Transverse colon (tissue), 4 donors: ENCODE results near the gene GNAQ. TPM values are rescaled to one million over a fixed set of nuclear protein-coding genes. Genes with fewer than 3 reads are reported as not detected.

Experiments
- DNase-seq: peaks from one replicate; pipeline ENCODE4 v3.0.0-alpha.2; 2019
- H3K27ac ChIP-seq, 4 donors: fragments of 200-600 bp; sonication (generic); 2 replicates each; pipeline ENCODE4 v1.5.1; 2016 to 2018; ENCODE audit warnings: inconsistent platforms in 4 of 4
- H3K27me3 ChIP-seq: fragments of 200-600 bp; sonication (generic); 2 replicates; pipeline ENCODE4 v1.5.1; 2017; ENCODE audit warnings: inconsistent platforms
- H3K36me3 ChIP-seq, 4 donors: fragments of 200-600 bp; sonication (generic); 2 replicates each; pipeline ENCODE4 v1.5.1; 2017 to 2019; ENCODE audit warnings: inconsistent platforms in 4 of 4
- H3K4me1 ChIP-seq, 4 donors: fragments of 200-600 bp; sonication (generic); 2 replicates each; pipeline ENCODE4 v1.5.1; 2017 to 2020; ENCODE audit warnings: inconsistent platforms in 4 of 4
- H3K4me3 ChIP-seq, 4 donors: fragments of 200-600 bp; sonication (generic); 1 replicate in 1 of 4; 2 replicates in 3 of 4; pipeline versions ENCODE4 v1.5.1 to v1.6.1; 2017 to 2019; ENCODE audit warnings: inconsistent platforms in 4 of 4
- H3K9me3 ChIP-seq, 2 donors: fragments of 200-600 bp; sonication (generic); 2 replicates each; pipeline ENCODE4 v1.5.1; 2017 to 2019; ENCODE audit warnings: inconsistent platforms in 2 of 2
- EP300 ChIP-seq: sonication (generic); formaldehyde crosslinking; IDR thresholded peaks from one replicate; pipeline ENCODE4 v1.6.1; 2017; ENCODE audit warnings: antibody characterized with exemption, low read depth
- POLR2A ChIP-seq: fragments of 450-650 bp; IDR thresholded peaks from one replicate; pipeline ENCODE4 v1.6.1; 2016; ENCODE audit warnings: antibody characterized with exemption, mild to moderate bottlenecking, moderate library complexity
- POLR2AphosphoS5 ChIP-seq, 3 donors: sonication (generic); formaldehyde crosslinking; IDR thresholded peaks; one replicate each; pipeline ENCODE4 v1.6.1; 2016; ENCODE audit warnings: antibody characterized with exemption in 3 of 3
- WGBS, 2 donors: methylation state at CpG; one replicate each; pipeline ENCODE4 v1.1.5; 2018; ENCODE audit warnings: low coverage in 1 of 2; 5-methylcytosine and 5-hydroxymethylcytosine counted together
- in situ Hi-C, 4 donors: fragments of 200-750 bp; cut with MboI; loops; one replicate each; pipeline versions ENCODE4 v1.15.0 to v1.15.1; 2017; ENCODE audit warnings: low sequenced_read_pairs in 3 of 4, low pct_ligation_motif_present in 1 of 4, low pct_unique_long_range_greater_than_20kb in 1 of 4
- intact Hi-C: fragments of 100-400 bp; cut with DNase I; formaldehyde crosslinking; loops from one replicate; pipeline ENCODE4 v1.15.1; 2023; ENCODE audit warnings: low total_unique reads
- total RNA-seq, 4 donors: library from RNA; depleted of rRNA; stranded (reverse); fragments of >200 nt; gene quantifications; one replicate each; pipeline ENCODE4 v1.1.0, GENCODE V29; 2016
- TF ChIP-seq, protein P1 (sequence below), 5 experiments: fragments of 200-600 bp in 3 of 5; fragments of 450-650 bp in 2 of 5; sonication (generic) in 3 of 5; IDR thresholded peaks; 1 replicate in 2 of 5; 2 replicates in 3 of 5; pipeline ENCODE4 v1.5.1; 2016 to 2017; ENCODE audit warnings: antibody characterized with exemption in 5 of 5, inconsistent platforms in 3 of 5, mild to moderate bottlenecking in 2 of 5, moderate library complexity in 1 of 5

GNAQ gene
- total RNA-seq, result 10 to 100 TPM; 36.3 to 54.9 (median 47.1) TPM

DNA sequence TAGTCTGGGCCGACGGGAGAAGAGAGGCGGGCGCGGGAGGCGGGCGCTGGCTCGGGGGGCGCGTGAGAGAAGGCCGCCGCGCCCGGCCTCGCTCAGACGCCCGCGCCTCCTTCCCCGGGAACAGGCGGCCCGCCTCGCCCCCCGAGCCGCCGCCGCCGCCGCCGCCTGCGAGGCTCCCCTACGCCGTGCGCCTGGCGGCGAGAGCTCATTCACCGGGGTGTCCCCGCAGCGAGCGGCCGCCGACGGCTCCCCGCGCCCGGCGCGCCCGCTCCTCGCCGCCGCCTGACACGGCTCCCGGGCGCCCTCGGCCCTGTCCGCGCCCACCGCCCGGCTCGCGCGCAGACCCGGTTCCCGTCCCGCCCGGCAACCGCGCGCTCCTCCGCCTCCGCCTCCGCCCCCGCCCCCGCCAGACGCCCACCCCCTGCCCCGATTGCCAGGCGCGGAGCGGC is at the start of gene GNAQ:
Gene GNAQ, minus strand, starts transcription at position 368 of the 449 bp plus-strand sequence. CDS start 576 bp downstream, outside the sequence.
- peaks cover 13 to 66% (median 40%) of the 10 kb centered on the region in 4 donors for H3K4me1 ChIP-seq
- in situ Hi-C loops, result loop anchor here in 3 of 4 donors (10.0 to 25.0 kb wide), 3 partner anchors 369 to 594 kb away; no protein-coding TSS in a partner anchor
- peak within 1 kb of the TSS; percentile 92 to 98 (median 97) for H3K27ac ChIP-seq
- TF ChIP-seq EP300, result no peak
- TF ChIP-seq, protein P1, sequence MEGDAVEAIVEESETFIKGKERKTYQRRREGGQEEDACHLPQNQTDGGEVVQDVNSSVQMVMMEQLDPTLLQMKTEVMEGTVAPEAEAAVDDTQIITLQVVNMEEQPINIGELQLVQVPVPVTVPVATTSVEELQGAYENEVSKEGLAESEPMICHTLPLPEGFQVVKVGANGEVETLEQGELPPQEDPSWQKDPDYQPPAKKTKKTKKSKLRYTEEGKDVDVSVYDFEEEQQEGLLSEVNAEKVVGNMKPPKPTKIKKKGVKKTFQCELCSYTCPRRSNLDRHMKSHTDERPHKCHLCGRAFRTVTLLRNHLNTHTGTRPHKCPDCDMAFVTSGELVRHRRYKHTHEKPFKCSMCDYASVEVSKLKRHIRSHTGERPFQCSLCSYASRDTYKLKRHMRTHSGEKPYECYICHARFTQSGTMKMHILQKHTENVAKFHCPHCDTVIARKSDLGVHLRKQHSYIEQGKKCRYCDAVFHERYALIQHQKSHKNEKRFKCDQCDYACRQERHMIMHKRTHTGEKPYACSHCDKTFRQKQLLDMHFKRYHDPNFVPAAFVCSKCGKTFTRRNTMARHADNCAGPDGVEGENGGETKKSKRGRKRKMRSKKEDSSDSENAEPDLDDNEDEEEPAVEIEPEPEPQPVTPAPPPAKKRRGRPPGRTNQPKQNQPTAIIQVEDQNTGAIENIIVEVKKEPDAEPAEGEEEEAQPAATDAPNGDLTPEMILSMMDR (IDR thresholded peaks at IDR 0.05), result no peak
- peak; percentile 18 for DNase-seq
- 0% methylated on average over 47 of the region's 79 CpGs; no CpG with 5 or more reads in 1 of the 2 donors for WGBS, 2 donors
- no peaks in the 10 kb centered on the region for H3K9me3 ChIP-seq
- H3K36me3 ChIP-seq, result no peaks in the 10 kb centered on the region
- H3K4me3 ChIP-seq, result peak within 1 kb of the TSS; percentile 64 to 92 (median 74)
- no peaks in the 10 kb centered on the region for H3K27me3 ChIP-seq
- intact Hi-C loops, result loop anchor here (10.0 kb wide), 1 partner anchor 187 kb away; no protein-coding TSS in a partner anchor

DNA sequence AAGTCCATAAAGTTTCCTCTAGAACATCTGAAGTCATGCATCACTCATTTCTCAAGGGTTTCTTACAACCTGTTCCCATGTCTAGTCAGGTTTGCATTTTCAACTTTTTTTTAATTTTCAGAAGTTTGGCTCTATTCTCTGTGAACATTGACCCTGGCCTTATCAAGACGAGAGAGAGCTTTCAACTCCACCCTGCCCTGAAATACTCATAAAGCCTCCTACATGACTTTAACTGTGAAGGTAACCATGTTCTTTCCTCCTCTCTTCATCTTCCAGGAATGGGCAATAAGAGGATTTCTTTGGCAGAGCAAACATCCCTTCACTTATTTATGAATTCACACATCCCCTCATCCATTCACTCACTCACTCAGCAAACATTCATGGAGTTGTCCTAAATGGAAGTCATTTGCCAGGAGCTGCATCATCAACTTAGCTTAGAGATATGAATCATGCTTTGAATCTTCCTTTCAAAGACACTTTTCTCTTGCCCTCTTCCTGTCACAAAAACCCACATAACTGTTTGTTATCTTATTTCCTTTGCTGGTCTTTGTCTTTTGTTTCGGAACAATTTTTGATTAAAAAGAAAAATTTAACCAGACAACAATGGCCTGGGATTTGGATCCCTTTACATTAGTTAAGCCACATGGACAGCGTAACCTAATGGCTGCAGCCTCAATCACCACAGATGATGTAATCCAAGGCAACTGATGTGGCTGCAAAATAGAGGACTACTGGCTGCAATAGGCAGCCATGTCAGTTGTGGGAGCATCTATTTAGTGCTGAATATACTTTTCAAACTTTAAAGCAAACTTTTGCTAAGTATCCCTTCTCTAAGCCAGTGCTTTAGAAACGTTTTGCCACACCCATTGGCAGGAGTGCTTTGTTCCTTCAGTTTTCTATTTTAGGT is 43.0 kb upstream of the GNAQ start:
- intact Hi-C loops, result no loop called here
- Histone ChIP-seq H3K27ac (no peak overlapping the region), H3K27me3 (no peaks in the 10 kb centered on the region), H3K4me3 (no peak overlapping the region), H3K9me3 (no peaks in the 10 kb centered on the region), H3K36me3 (no peaks in the 10 kb centered on the region), H3K4me1 (peaks cover 0 to 6% (median 0%) of the 10 kb centered on the region in 4 donors)
- DNase-seq, result no peak
- in situ Hi-C loops, result no loop called here
- WGBS, 2 donors, result 24 to 51% methylated on average over 3 to 4 of the region's 4 CpGs
- TF ChIP-seq POLR2A, result no peak
- no peak for TF ChIP-seq EP300

DNA sequence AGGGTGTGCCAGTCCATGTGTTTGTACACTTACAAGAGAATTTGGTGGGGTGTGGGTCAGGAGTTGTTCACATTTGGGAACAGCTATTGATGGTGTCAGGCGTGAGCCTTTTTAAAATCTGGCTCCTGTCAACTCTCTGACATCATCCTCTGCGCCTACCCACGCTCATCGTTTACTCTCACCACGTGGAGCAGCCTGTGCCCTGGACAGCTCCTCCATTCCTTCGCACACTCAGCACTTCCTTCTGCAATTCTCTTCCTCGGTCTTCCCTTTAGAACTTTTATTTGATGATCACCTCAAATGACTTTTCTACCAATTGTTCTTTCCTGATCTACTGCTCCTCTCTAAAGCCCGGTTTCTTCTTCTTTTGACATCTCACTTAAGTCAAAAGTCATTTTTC is 42.1 kb upstream of the GNAQ start:
- no peak for TF ChIP-seq POLR2A
- TF ChIP-seq EP300, result no peak
- TF ChIP-seq POLR2AphosphoS5 (IDR thresholded peaks at IDR 0.05), result no peak
- TF ChIP-seq, protein P1 (IDR thresholded peaks at IDR 0.05), result no peak
- no peak overlapping the region for H3K27ac ChIP-seq
- in situ Hi-C loops (no loop called here), intact Hi-C loops (no loop called here)
- no peaks in the 10 kb centered on the region for H3K27me3 ChIP-seq
- H3K36me3 ChIP-seq, result no peaks in the 10 kb centered on the region
- H3K4me3 ChIP-seq, result no peak overlapping the region
- no peak for DNase-seq
- peaks cover 0 to 6% (median 0%) of the 10 kb centered on the region in 4 donors for H3K4me1 ChIP-seq
- H3K9me3 ChIP-seq, result no peaks in the 10 kb centered on the region
- WGBS, 2 donors, result 65 to 70% methylated on average over 2 to 8 of the region's 8 CpGs

DNA sequence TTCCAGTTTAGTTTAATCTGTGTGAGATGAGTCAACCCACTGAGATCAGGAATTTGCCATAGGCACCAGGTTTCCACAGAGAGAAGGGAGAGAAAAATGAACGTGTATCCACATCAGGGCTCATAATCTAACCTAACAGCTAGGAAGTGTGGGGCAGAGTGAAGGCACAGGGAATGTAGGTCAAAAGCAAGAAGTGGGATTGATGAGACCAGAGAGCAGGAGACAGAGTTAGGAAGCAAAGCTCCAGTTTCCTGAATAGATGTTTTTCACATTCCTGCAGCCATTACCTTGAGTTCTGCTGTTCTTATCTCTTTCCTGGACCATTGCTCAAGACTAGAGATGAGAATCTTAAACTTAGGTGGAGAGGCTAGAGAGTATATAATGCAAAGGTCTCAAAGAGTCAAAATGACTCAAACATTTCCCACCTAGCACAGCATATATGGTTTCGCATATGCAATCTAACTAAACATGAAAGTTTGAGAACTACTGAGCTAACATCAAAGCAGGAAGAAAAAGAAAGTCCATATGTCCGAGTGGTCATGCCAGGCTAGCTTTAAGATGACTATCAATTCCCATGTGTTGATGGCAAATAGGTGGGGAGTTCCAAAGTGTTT is 41.1 kb upstream of the GNAQ start:
- WGBS, 2 donors, result 63 to 84% methylated on average over 2 to 3 of the region's 3 CpGs
- TF ChIP-seq EP300 (no peak), POLR2AphosphoS5 (IDR thresholded peaks at IDR 0.05) (no peak), POLR2A (no peak)
- TF ChIP-seq, protein P1 (IDR thresholded peaks at IDR 0.05), result no peak
- in situ Hi-C loops (no loop called here), intact Hi-C loops (no loop called here)
- H3K4me1 ChIP-seq, result peaks cover 0 to 6% (median 0%) of the 10 kb centered on the region in 4 donors
- H3K36me3 ChIP-seq, result no peaks in the 10 kb centered on the region
- no peak for DNase-seq
- no peaks in the 10 kb centered on the region for H3K27me3 ChIP-seq
- no peak overlapping the region for H3K4me3 ChIP-seq
- no peak overlapping the region for H3K27ac ChIP-seq
- H3K9me3 ChIP-seq, result no peaks in the 10 kb centered on the region
